Measurements from ENCODE around the gene NIT1.

The NIT1 gene

GRCh38 chr1:161099090-161099802 is 18.7 kb upstream of the NIT1 start:
- TF ChIP-seq, protein P1, sequence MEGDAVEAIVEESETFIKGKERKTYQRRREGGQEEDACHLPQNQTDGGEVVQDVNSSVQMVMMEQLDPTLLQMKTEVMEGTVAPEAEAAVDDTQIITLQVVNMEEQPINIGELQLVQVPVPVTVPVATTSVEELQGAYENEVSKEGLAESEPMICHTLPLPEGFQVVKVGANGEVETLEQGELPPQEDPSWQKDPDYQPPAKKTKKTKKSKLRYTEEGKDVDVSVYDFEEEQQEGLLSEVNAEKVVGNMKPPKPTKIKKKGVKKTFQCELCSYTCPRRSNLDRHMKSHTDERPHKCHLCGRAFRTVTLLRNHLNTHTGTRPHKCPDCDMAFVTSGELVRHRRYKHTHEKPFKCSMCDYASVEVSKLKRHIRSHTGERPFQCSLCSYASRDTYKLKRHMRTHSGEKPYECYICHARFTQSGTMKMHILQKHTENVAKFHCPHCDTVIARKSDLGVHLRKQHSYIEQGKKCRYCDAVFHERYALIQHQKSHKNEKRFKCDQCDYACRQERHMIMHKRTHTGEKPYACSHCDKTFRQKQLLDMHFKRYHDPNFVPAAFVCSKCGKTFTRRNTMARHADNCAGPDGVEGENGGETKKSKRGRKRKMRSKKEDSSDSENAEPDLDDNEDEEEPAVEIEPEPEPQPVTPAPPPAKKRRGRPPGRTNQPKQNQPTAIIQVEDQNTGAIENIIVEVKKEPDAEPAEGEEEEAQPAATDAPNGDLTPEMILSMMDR (IDR thresholded peaks at IDR 0.05; ENCODE audit: insufficient read depth, missing control alignments): no peak
- FAIRE-seq (no peak), DNase-seq (ENCODE audit: insufficient read length, low spot score) (no peak)

DNA sequence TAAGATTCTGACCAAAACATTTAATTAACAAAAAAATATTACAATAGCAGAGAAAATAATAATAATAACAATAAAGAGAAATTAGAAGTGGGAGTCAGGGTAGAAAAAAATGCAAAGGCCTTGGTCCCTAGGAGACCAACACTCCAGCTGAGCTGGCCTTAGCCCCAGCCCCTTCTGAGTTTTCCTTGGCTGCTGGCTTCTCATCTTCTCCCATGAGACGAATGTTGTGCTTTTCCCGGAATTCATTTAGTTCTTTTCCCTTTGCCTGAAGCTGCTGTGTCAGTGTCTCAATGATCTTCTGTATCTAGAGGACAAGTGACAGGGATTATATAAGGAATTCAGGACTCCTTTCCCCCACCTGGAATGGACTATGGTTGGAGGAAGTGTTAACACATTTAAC is 17.3 kb upstream of the NIT1 start:
- DNase-seq (ENCODE audit: insufficient read length, low spot score) (no peak), FAIRE-seq (no peak)
- TF ChIP-seq, protein P1 (IDR thresholded peaks at IDR 0.05; ENCODE audit: insufficient read depth, missing control alignments): no peak

DNA sequence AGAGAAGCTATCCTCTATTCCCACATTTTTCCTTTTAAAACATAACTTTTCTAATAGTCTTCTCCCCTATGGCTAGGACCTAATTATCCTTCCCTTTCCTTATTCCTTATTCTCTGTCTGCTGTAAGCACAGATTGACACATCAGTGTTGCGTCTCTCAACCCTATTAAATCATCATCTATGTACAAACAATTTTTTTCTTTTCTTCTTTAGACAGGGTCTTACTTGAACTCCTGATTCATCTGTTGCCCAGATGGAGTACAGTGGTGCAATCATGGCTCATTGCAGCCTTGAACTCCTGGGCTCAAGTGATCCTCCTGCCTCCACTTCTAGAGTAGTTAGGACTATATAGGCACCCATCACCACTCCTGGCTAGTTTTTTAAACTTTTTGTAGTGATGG is 11.5 kb upstream of the NIT1 start:
- no peak for FAIRE-seq
- DNase-seq (ENCODE audit: insufficient read length, low spot score): no peak
- TF ChIP-seq, protein P1 (IDR thresholded peaks at IDR 0.05; ENCODE audit: insufficient read depth, missing control alignments): no peak

- TF ChIP-seq, protein P1 (IDR thresholded peaks at IDR 0.05; ENCODE audit: insufficient read depth, missing control alignments): no peak
- no peak for FAIRE-seq
Measured at GRCh38 chr1:161111117-161111516, 6.8 kb upstream of the NIT1 start.

GRCh38 chr1:161111527-161111926 is 6.4 kb upstream of the NIT1 start:
- FAIRE-seq: no peak

More at GRCh38 chr1:161111117-161111516, 6.8 kb upstream of the NIT1 start:
- DNase-seq (ENCODE audit: insufficient read length, low spot score): no peak

DNA sequence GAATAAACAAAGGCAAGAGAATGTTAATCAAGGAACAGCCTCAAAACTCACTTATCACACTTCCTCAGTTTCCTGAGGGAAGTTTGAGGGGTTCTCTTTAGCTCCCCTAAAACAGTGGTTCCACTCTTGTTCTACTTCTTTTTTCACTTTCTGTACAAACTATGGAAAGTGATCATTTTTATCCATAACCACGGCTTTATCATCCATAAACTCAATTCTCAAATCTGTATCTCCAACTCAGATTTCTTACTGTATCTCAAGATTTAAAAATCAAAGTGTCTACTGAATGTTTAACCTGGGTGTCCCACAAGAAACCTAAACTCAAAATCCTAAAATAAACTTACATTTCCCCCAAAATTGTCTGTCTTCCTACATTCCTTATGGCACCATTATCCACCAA is 4.0 kb upstream of the NIT1 start:
- DNase-seq (ENCODE audit: insufficient read length, low spot score) (no peak), FAIRE-seq (no peak)
- TF ChIP-seq, protein P1 (IDR thresholded peaks at IDR 0.05; ENCODE audit: insufficient read depth, missing control alignments): no peak

More at GRCh38 chr1:161111527-161111926, 6.4 kb upstream of the NIT1 start:
- TF ChIP-seq, protein P1 (IDR thresholded peaks at IDR 0.05; ENCODE audit: insufficient read depth, missing control alignments): no peak
- no peak for DNase-seq (ENCODE audit: insufficient read length, low spot score)

GRCh38 chr1:161114556-161114955 is 3.3 kb upstream of the NIT1 start:
- TF ChIP-seq, protein P1 (IDR thresholded peaks at IDR 0.05; ENCODE audit: insufficient read depth, missing control alignments): no peak
- FAIRE-seq (no peak), DNase-seq (ENCODE audit: insufficient read length, low spot score) (no peak)

Data from D721Med (cell line).